PC-9 (cell line): ENCODE results near the gene SIK3.

Source experiments
- CTCF ChIP-seq: fragments of 200-600 bp; sonication (generic); conservative IDR thresholded peaks from 2 replicates; pipeline ENCODE4 v1.6.1; 2017; ENCODE audit warnings: mixed run types, antibody characterized with exemption, mild to moderate bottlenecking, moderate library complexity
- EZH2 ChIP-seq: fragments of 200-600 bp; sonication (generic); IDR thresholded peaks from 2 replicates; pipeline ENCODE4 v1.8.0; 2017; ENCODE audit warnings: antibody characterized with exemption, low read depth

DNA sequence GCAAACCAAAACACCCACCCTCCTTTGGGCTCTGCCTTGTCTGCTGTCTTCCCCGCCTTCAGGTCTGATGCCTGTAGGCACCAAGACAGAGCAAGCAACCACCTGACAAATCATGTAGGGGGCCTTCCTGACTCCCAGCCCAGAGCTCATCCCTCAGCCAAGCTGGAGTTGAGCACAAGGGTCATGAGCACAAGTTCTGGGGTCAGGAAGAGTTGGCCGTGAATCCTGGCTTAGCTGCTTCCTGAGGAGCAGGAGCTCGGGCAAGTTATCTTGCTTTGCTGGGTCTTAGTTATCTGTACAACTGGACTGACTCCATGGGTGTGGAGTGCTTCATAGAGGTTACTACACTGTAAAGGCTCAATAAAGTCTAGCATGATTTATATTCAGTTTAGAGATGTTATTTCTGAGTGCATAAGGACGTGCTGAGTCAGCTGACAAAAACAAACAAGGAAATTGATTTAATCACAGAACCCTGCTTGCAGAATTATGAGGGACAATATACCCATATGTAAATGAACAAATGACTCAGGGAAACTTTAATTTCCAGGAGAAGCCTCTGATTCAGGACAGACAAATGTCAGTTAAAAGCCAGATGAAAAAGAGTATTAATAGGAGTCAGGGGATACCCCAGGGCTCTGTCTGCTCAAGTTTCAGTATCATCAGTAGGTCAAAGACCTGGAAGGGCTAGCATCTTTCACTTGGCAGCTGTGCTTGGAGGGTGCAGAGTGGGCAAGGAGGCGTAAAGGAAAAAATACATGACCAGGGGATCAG lies 245.8 kb downstream of the SIK3 start:
- no peak for TF ChIP-seq CTCF
- no peak for TF ChIP-seq EZH2
